HG03025 (cell line): ENCODE measurements around the gene MMP13.
"Not testable (repeated sequence)": the region's sequence is repeated elsewhere in the genome, so short reads cannot be mapped to it uniquely, and the experiment has no call there.

Experiments used
- ATAC-seq: cut with Tn5 transposase; IDR thresholded peaks from one replicate; pipeline ENCODE4 v1.9.1; 2021; ENCODE audit warnings: mild to moderate bottlenecking, moderate library complexity; ENCODE audit not compliant: unreplicated experiment, low FRiP score

The MMP13 gene

GRCh38 chr11:102955624-102956023, at the start of gene MMP13:
Gene MMP13, minus strand, starts transcription at chr11:102955732. Its CDS starts 27 bp downstream, at chr11:102955705.
- ATAC-seq, result no peak

- ATAC-seq, result not testable (repeated sequence)
Measured at GRCh38 chr11:103004234-103004633, 48.7 kb upstream of the MMP13 start.

GRCh38 chr11:102994105-102994504, 38.6 kb upstream of the MMP13 start:
- no peak for ATAC-seq

GRCh38 chr11:102991776-102992175, 36.2 kb upstream of the MMP13 start:
- ATAC-seq, result no peak

GRCh38 chr11:102990145-102990544, 34.6 kb upstream of the MMP13 start:
- no peak for ATAC-seq

GRCh38 chr11:102989379-102990047, 34.0 kb upstream of the MMP13 start:
- ATAC-seq, result no peak

GRCh38 chr11:102986815-102987214, 31.3 kb upstream of the MMP13 start:
- ATAC-seq, result no peak

GRCh38 chr11:102985850-102986249, 30.3 kb upstream of the MMP13 start:
- no peak for ATAC-seq

GRCh38 chr11:102983486-102983885, 28.0 kb upstream of the MMP13 start:
- ATAC-seq, result no peak

GRCh38 chr11:102981324-102981910, 25.9 kb upstream of the MMP13 start:
- ATAC-seq, result peak; percentile 64

GRCh38 chr11:102974552-102975280, 19.2 kb upstream of the MMP13 start:
- no peak for ATAC-seq

GRCh38 chr11:102973698-102974097, 18.2 kb upstream of the MMP13 start:
- ATAC-seq, result not testable (repeated sequence)

GRCh38 chr11:102972853-102973252, 17.3 kb upstream of the MMP13 start:
- no peak for ATAC-seq

- no peak for ATAC-seq
Measured at GRCh38 chr11:102971766-102972165, 16.2 kb upstream of the MMP13 start.

GRCh38 chr11:102967497-102967896, 12.0 kb upstream of the MMP13 start:
- no peak for ATAC-seq

- ATAC-seq, result no peak
Measured at GRCh38 chr11:102966011-102966410, 10.5 kb upstream of the MMP13 start.

GRCh38 chr11:102964867-102965266, 9.3 kb upstream of the MMP13 start:
- no peak for ATAC-seq

- ATAC-seq, result no peak
Measured at GRCh38 chr11:102957953-102958352, 2.4 kb upstream of the MMP13 start.

GRCh38 chr11:102950622-102951081, 4.9 kb downstream of the MMP13 start:
- ATAC-seq, result no peak

GRCh38 chr11:102946237-102946636, 9.3 kb downstream of the MMP13 start:
- ATAC-seq, result no peak
